Transverse colon (tissue), 3 donors: ENCODE results near the gene ZNF496.

Source experiments
- POLR2A ChIP-seq: fragments of 450-650 bp; IDR thresholded peaks from one replicate; pipeline ENCODE4 v1.6.1; 2016; ENCODE audit warnings: antibody characterized with exemption, mild to moderate bottlenecking, moderate library complexity
- TF ChIP-seq, protein P1 (sequence below), 5 experiments: fragments of 200-600 bp in 3 of 5; fragments of 450-650 bp in 2 of 5; sonication (generic) in 3 of 5; IDR thresholded peaks; 1 replicate in 2 of 5; 2 replicates in 3 of 5; pipeline ENCODE4 v1.5.1; 2016 to 2017; ENCODE audit warnings: antibody characterized with exemption in 5 of 5, inconsistent platforms in 3 of 5, mild to moderate bottlenecking in 2 of 5, moderate library complexity in 1 of 5

DNA sequence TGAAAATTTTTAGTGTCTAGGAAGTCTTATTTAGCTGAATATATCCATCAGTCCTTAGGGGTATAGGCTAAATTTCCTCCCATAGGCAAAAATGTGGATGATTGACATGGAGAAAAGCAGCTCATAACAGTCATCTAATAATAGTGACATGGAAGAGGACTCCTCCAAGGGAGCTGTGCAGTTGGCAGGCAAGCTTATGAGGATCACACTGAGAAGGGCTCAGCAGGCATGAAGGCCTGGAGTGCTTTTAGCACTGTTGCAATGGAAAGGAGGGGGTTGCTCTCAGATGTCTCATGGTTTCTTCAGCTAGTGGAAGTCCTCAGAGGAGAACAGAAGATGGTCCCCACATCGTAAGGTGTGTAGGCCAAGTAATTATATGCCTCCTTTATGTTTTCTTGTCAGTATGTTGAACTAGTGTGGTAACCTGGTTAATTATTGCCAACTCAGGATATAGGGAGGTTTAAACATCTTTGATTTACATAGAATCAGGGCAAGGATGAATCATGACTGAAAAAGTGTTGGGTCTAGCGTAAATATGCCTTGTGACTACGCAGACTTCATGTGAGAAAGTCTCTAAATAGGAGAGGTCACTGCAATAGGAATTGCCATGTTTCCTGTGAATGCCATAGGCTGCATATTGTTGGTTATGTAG is 56.9 kb downstream of the ZNF496 start:
- TF ChIP-seq, protein P1, sequence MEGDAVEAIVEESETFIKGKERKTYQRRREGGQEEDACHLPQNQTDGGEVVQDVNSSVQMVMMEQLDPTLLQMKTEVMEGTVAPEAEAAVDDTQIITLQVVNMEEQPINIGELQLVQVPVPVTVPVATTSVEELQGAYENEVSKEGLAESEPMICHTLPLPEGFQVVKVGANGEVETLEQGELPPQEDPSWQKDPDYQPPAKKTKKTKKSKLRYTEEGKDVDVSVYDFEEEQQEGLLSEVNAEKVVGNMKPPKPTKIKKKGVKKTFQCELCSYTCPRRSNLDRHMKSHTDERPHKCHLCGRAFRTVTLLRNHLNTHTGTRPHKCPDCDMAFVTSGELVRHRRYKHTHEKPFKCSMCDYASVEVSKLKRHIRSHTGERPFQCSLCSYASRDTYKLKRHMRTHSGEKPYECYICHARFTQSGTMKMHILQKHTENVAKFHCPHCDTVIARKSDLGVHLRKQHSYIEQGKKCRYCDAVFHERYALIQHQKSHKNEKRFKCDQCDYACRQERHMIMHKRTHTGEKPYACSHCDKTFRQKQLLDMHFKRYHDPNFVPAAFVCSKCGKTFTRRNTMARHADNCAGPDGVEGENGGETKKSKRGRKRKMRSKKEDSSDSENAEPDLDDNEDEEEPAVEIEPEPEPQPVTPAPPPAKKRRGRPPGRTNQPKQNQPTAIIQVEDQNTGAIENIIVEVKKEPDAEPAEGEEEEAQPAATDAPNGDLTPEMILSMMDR (IDR thresholded peaks at IDR 0.05): no peak
- no peak for TF ChIP-seq POLR2A
